Stimulated activated CD4-positive, alpha-beta T cell treated with anti-CD3 and anti-CD28 coated beads, Interleukin-15, amount 100 ng/mL, for 48 hours (primary cell): ENCODE measurements around the gene IGHMBP2.

ENCODE experiments used
- DNase-seq, 2 donors: peaks; one replicate each; pipeline ENCODE4 v3.0.0-alpha.2; 2020; ENCODE audit warnings: low read depth in 2 of 2

Gene IGHMBP2

GRCh38 chr11:68890490-68891231 lies 13.0 kb upstream of the IGHMBP2 start:
- DNase-seq, result no peak

DNA sequence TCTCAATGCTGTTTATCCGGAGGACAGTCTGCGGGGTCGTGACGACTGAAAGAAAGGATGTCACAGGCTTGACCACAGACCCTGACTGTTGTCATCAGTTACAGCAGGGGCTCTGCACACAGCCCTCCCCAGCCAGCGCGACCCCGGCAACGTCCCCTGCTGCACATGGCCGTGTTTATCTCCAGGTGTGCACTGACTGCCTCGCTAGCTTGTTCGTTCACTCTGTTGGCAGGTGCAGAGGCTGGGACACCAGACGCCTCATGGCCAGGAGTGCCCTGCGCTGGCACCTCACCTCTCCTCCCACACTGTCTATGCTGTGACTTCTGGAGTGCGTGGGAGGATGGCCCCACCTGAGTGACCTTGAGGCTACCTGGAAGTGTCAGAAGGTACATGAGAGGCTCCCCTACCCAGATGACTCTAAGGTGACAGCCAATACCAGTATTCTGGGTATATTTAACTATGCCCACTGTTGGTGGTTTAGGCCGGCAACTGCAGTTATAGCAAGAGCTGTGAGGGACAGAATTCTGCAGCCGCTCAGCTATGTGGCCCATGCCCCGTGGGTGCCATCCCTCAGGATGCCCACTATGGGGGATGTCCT lies 12.2 kb upstream of the IGHMBP2 start:
- no peak for DNase-seq

- no peak for DNase-seq
Observed at GRCh38 chr11:68892576-68892975, 11.1 kb upstream of the IGHMBP2 start.

DNA sequence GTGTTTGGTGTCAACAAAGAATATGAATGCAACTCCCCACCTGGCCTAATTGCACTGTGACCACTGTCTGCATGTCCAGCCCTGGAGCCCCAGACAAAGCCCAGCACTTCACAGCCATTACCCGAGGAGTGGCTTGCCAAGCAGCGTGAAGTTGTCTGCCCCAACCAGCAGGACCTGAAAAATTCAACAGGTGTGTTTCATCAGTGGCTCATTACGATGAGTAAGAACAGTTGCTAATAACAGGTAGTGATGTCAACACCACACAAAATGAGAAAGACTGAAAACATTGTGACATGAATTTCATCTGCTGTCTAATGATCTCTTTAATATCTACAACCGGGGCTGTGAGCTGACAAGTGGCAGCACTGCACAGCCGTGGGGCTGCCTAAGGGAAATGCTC lies 10.4 kb upstream of the IGHMBP2 start:
- DNase-seq, result no peak

DNA sequence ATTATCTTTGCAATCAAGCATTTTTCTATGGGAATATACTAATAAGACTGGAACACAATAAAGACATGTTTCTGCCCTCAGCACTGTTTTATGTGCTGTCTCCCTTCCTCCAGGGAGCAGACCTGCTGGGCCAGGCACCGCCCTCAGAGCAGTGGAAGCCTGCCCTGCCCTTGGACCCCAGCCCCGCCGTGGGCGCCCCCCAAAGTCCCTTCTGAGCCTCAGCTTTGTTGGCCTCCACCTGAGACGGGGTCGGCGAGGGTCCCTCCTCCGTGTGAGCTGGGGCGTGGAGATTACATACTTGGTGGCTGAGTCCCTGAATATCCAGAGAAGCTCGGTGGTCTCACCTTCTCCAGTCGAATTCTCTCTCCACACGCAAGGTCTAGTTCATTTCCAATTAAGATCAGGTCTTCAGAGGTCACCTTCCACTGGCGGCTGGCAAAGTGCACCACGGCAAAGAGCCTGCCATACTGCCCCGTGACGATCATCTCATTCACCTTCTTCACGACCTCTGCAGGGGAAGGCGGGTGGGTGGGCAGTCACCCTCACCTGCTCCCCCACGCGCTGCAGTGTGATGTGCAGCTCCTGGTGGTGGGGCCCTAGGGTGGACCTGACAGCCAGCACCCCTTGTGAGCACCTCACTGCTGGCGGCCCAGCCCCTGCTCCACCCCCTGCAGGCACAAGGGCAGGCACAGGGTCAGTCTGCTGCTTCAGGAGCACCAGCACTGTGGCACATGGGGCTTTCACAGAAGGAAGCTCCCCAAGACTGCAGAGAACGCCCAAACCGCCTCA lies 7.3 kb upstream of the IGHMBP2 start:
- no peak for DNase-seq

GRCh38 chr11:68897441-68897840 lies 6.2 kb upstream of the IGHMBP2 start:
- DNase-seq, result no peak

GRCh38 chr11:68900835-68901381 lies 2.8 kb upstream of the IGHMBP2 start:
- no peak for DNase-seq

DNA sequence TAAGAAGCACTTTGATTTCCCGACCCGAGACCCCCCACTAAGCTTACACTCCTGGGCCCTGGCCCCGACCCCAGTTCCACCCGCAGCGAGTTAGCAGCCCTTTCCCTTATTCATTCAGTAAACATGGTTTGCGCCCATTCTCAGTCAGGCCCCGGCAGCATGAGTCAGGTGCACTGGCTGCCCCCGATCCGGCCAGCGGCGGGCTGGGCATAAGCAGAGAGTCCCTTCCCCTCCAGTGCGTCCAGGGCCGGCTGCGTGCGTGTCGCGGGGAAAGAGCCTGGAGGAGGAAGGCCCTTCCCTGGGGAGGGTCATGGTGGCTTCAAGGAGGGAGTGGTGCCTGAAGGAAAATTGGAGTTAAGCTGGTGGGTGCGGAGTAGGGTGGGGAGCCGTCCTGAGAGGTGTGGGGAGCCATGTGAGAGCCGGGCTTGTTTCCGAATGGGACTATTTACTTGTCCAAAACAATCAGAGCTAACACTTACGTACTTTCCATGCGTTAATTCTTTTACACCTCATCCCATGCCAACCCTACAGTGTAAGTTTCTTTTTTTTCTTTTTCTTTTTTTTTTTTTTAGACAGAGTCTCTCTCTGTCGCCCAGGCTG lies 657 bp downstream of the IGHMBP2 start:
- no peak for DNase-seq

DNA sequence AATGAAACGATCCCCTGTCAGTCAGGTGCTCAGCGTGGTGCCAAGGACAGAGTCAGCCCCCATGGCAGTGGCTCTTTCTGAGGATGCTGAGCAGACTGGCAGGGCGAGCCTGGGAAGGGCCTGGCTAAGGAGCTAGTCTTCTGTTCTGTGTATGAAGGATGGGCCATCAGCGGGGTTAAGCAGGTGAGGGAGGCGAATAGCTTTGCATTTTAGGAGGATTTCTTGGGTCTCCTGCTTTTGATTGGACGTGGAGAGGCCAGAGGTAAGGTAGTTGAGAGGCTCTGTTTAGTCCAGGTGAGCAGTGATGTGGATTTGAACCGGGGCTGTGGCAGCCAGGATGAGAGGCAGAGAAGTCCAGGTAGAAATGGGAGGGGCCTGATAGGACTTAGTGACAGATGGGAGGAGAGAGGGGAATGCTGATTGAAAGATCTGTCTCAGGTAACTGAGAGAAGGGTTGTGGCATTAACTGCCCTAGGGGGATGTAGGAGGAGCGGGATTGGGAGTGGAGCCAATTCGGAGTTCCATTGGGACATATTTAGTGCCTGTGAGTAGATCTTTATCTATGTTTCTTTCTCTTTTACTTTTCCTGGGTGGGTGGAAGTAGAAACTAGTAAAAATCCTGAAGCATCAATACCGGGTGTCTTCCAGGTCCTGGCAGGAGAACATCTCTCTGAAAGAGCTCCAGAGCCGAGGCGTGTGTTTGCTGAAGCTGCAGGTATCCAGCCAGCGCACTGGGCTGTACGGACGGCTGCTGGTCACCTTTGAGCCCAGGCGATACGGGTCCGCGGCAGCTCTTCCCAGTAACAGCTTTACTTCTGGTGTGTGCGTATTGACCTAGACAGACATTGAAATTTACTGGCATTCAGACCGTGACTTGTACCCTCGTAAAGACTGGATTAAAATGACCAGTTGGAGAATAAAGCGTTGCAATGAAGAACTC lies 2.0 kb downstream of the IGHMBP2 start:
- DNase-seq, result no peak

- DNase-seq, result no peak
Observed at GRCh38 chr11:68908273-68908672, 4.6 kb downstream of the IGHMBP2 start.

DNA sequence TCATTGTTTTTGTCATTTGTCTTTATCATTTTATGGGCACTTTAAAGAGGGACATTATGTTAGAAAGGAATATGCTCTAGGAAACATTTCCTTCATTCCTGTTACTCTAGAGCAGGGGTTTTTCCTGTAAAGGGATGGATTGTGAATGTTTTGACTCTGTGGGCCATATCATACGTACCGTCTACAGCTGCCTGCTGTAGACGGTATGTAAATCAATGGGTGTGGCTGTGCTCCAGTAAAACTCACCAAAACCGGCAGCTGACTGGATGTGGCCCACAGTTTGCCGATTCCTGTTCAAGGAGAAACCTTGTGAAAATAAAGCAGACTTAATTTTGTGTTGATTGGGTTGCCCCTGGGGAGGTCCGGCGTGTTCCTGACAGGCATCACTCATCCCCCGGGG lies 7.3 kb downstream of the IGHMBP2 start:
- DNase-seq, result no peak

DNA sequence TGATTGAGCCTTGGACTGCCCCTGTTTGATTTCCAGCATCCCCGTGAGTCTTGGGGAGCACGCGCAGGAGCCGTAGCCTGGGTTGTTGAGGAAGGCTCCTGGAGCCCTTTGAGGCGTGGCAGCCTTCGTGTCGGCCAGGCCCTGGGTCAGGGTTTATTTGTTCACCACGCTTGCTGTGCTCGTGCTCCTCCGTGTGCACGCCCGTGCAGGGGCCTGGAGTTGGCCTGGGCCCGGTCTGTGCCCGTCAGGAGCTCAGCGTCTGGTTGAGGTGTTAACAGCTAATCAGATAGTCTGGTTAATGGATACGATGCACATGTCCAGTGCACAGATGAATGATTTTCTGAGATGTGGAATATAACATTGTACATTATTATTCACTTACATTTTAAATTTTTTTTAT lies 8.0 kb downstream of the IGHMBP2 start:
- DNase-seq, result no peak

- no peak for DNase-seq
Observed at GRCh38 chr11:68912254-68912653, 8.6 kb downstream of the IGHMBP2 start.

- no peak for DNase-seq
Observed at GRCh38 chr11:68913188-68913587, 9.5 kb downstream of the IGHMBP2 start.

GRCh38 chr11:68914761-68915160 lies 11.1 kb downstream of the IGHMBP2 start:
- no peak for DNase-seq

DNA sequence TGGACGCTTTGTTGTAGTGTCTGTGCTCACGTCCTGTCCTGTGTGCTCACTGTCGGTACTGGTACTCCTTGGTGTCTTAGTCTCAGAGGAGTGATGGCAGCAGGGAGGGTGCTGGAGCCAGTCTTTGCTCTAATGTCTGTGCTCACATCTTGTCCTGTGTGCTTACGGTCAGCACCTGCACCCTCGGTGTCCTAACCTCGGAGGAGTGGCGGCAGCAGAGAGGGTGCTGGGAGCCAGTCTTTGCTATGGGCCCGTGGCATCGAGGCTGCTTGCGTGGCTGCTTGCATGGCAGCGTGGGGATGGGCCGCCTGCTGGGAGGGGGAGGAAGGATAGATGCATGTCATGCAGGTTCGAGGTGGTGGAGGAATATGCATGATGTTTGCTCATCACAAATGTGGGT lies 12.7 kb downstream of the IGHMBP2 start:
- DNase-seq, result no peak

DNA sequence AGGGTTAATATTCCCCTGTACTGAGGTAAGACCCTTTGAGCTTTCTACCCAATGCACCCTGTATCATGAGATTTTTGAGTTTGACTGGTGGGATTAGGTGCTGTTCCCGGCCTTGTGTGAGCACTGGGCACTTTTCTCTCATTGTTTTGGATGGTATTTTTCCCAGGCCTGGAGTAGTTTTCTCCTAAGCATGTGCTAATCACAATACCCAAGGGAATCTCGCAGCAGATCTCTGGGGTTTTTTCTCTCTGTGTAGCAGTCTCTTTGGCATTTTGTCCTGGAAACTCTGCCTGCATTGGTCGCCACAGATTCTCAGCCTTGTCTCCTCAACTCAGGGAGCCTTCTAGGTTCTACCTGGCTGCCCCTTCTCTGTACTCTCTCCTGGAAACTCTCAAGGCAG lies 19.9 kb downstream of the IGHMBP2 start:
- no peak for DNase-seq

DNA sequence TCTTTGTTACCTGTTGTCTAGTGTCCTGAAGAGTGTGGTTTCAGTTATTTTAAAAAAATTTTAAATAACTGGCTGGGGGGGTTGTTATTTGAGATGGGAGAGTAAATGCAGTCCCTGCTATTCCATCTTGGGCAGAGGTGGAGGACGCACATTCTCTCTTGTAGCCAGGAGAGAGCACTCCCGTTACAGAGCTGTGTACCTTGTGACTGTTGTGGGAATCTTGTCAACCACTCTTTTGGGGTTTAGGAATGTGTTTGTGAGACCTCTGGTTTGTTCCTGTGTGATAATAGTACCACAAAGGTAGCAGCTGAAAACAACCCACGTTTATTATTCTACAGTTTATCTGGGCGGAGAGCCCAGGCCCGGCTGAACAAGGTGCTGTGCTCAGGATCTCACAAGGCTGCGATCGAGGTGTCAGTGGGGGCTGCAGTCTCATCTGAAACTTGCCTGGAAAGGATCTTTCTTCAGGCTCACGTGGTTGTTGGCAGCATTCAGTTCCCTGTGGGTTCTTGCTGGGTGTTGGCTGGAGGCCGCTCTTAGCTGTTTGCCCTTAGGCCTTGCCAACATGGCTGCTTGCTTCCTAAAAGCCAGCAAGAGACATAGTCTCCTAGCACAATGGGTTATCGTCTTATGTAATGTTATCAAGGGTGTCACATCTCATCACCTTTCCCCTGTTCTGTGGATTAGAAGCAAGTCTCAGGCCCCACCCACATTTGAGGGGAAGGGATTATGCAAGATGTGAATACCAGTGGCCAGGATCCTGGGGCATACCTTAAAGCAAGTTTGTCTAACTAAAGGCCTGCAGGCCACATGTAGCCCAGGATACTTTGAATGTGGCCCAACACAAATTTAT lies 20.6 kb downstream of the IGHMBP2 start:
- DNase-seq, result no peak

DNA sequence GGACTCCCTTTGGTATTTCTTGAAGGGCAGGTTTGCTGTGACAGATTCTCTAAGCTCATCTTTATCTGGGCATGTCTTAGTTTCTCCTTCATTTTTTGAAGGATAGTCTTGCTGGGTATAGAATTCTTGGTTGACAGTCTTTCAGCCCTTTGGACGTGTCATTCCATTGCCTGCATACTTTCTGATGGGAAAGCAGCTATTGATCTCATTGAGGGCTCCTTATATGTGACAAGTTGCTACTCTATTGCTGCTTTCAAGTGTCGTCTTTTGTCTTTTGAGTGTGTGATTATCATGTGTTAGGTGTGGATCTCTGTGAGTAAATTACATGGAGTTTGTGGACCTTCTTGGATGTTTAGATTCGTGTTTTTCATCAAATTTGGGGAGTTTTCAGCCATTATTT lies 21.9 kb downstream of the IGHMBP2 start:
- no peak for DNase-seq
